NCI-H1417 treated with DMSO at 0.1 percent for 48 hours (cell line): Measurements from ENCODE around the gene SDHA.
"Not testable (repeated sequence)": the region's sequence is repeated elsewhere in the genome, so short reads cannot be mapped to it uniquely, and the experiment has no call there.

Experiments used
- DNase-seq: peaks from one replicate; lab custom pipeline; 2025; lab: John Stamatoyannopoulos, UW

SDHA gene

DNA sequence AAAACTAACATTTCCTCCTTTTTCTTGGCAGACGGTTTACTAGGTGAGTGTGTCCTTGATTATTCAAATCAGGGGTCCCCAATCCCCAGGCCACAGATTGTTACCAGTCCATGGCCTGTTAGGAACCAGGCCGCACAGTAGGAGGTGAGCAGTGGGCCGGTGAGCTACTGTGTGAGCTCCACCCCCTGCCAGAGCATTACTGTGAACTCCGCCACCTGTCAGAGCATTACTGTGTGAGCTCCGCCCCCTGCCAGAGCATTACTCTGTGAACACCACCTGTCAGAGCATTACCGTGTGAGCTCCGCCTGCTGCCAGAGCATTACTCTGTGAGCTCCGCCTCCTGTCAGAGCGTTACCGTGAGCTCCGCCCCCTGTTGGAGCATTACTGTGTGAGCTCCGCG lies 39.0 kb downstream of the SDHA start:
- no peak for DNase-seq

DNA sequence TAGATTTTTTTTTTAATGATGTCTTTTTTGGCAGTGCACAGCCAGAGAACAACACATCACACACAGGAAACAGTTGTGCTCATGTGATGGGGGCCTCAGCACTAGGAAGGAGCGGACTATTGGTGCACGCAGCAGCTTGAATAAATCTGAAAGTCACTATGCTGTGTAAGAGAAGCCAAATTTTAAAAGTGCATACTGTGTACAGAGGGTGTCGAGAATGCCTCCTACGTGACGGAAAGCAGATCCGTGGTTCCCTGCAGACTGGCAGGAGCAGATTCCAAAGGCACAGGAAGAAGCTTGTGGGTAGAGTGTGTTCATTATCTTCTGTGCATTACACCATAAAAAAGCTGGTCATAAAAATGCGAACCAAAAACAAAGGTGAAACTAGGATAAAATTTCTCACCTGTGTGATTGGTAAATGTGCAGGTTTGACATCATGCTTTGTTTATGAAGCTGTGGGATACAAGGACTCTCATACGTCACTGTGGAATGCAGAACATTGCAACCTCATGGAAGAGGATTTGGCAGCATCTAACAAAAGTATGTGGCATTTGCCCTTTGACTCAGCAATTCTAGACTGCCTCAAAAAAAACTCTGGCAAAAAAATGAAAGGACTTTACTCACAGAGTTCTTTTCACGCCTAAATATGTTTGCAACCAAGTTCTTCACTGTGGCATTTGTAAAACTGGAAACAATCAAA lies 45.3 kb downstream of the SDHA start:
- not testable (repeated sequence) for DNase-seq

DNA sequence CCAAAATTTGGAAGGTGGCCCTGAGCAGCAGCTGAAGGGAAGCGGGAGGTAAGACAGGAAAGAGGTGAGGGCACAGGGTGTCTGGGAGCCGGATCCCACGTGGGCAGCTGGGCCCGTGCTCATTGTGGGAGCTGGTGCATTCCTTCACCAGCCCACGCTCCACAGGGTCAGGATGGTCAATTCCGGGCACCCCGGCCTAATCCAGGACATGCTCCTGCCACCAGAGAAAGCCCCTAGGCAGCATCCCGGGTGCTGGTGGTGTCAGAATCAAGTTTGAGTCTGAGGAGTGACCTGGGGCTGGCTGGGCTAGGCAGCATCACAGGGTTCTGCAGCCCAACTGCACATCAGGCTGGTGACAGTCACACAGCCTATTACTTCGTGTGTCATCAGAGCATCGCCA lies 46.2 kb downstream of the SDHA start:
- no peak for DNase-seq

DNA sequence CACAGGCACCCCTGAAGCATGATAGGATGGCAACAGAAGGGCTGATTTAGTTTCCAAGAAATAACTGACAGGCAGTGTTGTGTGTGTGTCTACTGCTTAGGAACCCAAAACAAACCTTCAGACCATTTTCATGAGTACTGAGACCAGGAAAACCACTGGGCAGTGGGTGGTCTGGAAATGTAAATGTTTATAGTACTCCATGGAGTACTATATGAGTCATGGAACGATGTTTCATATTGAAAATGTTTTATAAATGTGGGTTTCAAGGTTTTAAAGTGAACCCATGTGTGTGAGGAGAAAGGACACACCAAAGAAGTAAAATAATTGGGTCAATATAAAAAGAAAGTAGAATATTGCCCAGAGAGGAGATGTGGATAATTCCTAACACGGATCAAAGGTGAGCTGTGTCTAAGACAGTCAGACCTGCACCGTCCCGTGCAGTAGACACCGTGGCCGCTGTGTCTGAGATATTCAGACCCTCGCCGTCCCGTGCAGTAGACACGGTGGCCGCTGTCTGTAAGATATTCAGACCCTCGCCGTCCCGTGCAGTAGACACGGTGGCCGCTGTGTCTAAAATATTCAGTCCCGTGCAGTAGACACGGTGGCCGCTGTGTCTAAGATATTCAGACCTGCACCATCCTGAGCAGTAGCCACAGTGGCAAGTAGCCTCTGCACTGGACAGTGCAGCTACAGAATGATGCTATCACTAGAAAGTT lies 48.3 kb downstream of the SDHA start:
- DNase-seq: not testable (repeated sequence)

DNA sequence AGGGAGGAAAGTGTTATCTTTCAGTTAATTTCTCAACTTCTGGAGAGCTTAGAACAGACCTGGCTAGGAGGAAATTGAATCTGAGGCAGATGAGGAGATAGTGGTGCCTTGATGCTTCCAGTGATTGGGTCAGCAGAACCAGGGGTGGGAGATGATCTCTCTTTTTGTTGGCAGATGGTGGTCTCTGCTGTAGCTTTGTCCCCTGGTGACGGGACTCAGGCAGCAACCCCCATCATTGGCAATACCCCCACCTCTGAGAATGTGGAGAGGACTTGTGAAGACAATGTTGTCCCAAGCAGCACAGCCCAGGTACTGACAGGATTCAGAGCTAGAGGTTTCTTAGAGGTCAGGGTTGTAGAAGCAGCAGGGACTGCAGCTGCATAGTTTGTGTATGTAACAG lies 49.6 kb downstream of the SDHA start:
- no peak for DNase-seq

DNA sequence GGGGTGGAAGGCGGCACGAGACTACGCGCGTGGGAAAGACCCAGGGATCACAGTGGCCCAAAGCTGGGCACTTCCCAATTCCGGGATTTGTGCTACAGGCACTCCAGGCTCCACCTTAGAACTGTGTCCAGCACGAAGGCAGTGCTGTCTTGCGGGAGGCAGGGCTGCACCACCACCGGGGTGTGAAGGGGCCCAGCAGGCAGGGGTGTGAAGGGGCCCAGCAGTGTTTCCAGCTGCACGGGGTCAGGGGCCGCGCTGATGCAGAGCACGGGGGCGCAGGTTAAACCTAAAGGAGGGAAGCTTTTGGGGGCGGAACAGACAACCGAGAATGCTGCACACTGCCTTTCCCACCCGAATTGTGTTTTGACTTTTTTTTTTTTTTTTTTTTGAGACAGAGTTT lies 52.2 kb downstream of the SDHA start:
- DNase-seq: no peak

DNA sequence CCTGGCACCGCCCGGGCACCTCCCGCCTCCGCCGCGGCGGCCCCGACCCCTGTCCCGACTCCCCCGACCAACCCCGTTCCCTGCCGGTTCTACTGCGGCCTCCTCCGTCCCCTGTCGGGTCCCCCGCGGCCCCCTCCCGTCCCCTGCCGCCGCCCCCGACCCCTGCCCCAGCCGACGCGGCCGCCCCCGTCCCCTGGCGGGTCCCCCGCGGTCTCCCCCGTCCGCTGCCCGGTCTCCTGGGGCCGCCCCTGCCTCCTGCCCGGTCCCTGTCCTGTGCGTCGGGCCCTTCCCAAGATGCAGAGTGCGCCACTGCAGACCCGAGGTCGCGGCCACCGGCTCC lies 53.7 kb downstream of the SDHA start:
- not testable (repeated sequence) for DNase-seq

DNA sequence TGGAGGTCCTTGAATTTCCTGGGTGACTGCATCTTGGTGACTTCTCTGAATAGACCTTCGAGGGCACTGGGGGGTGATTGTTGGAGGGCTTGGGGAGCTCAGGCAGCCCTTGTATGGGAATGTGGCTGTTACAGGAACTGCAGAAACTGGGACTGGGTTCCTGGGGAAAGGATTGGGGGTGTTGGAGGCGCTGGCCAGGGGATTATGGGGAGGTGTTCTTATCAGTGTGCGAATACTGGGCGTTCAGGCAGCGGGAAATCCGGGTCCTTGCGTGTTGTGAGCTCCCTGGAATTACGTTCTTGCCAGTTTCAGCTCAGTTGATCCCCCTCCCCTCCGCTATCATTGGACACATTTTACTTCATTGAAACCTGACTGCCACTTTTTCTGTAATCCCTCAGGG lies 55.0 kb downstream of the SDHA start:
- DNase-seq: not testable (repeated sequence)

DNA sequence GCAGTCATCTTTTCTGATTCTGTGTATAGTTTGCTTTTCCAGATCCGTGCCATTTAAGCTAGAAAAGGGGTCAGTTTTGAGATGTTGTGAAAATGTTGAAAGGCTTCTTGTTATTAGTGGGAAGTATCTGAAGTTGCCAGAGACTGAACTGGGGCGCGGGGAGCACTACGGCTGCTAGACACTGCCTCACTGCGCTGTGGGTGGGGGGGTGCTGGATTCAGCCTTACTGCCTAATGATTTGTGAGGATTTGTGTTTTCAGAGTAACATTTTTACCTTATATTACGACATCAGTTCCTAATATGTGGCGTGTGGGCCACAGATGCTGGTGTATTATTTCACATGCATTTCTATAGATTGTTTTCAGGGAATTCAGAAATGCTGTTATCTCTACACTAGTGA lies 55.4 kb downstream of the SDHA start:
- DNase-seq: not testable (repeated sequence)

DNA sequence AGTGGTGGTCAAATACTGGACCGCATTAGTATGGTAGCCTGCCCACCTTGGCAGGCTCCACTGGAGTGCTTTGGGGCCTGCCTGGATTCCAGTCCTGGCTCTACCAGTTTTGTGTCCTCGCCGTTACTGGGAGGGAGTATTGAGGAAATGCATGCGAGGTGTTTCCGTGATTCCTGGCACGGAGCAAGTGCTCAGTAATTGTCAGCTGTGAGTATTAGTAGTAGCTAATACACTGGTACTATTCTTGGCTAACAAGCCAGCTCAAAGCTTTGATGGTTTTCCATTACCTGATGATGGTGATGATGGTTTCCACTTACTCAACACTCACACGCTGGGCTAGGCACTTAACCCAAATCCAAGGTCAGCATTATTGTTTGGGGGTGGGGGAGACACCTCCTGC lies 56.2 kb downstream of the SDHA start:
- not testable (repeated sequence) for DNase-seq

DNA sequence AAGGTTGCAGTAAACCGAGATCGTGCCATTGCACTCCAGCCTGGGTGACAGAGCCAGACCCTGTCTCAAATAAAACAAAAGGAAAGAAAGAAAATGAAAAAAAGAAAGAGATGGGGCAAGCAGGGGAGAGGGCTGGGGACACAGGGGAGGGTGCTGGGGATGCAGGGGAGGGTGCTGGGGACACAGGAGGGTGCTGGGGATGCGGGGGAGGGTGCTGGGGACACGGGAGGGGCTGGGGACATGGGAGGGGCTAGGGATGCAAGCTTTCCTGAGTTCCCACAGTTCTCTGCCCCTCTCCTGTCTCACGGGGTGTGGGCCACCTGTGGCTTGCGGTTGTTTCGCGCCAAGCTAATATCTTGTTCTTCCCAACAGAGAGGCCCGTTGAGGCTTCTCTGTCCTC lies 60.5 kb downstream of the SDHA start:
- DNase-seq: no peak

DNA sequence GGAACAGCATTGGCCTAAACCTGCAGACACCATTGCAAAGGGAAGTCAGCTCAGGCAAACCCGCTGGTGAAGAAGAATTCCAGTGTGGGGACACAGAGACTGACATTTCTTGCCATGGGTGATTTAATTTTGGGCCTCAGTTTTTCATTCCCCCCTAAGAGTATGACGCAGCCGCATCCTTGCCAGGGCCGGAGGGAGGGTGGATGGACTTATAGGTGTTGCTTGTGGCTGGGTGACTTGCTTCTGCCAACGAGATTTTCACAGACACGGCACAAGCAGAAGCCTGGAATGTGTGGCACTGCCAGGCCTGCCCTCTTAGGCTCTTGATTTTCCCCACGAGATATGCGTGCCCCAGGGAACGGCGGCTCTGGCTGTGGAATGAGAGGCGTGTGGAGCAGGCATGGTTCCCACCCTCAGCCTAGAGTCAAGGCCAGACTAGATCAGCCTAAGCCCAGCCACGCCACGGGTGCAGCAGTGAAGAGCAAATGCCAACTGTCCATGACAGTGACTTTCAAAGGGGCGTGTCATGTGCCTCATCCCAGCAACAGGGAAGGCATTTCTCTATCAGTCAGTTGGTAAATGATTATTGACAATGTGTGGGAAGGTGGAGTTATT lies 61.0 kb downstream of the SDHA start:
- not testable (repeated sequence) for DNase-seq

DNA sequence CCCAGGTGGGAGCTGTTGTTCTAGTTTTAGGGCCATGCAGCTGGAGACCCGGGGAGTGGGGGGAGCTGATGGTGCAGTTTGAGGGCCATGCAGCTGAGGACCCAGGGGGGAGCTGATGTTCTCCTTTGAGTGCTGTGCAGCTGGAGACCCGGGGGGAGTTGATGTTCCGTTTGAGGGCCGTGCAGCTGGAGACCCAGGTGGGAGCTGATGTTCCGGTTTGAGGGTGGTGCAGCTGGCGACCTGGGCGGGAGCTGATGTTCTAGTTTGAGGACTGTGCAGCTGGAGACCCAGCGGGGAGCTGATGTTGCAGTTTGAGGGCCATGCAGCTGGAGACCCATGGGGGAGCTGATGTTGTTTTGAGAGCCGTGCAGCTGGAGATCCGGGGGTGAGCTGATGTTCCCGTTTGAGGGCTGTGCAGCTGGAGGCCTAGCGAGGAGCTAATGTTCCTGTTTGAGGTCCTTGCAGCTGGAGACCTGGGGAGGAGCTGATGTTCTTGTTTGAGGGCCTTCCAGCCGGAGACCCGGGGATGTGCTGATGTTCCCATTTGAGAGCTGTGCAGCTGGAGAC lies 68.0 kb downstream of the SDHA start:
- no peak for DNase-seq

DNA sequence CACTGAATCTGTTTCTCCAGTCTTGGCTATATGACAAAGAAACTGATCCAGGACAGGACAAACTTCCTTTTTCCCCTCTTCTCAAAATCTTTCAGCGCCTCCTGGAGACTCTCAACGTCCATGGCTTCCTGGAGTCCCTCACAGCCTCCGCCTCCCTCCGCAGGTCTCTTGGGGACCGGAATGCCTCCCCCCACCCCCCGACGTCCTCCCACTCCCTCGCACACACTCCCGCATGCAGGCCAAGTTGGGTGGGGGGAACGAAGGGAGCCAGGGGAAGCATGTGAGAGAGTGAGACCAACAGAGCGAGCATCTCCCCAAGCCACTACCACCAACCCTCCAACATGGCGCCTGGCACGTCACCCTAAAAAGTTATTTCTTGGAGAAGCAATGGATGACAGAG lies 72.1 kb downstream of the SDHA start:
- not testable (repeated sequence) for DNase-seq

DNA sequence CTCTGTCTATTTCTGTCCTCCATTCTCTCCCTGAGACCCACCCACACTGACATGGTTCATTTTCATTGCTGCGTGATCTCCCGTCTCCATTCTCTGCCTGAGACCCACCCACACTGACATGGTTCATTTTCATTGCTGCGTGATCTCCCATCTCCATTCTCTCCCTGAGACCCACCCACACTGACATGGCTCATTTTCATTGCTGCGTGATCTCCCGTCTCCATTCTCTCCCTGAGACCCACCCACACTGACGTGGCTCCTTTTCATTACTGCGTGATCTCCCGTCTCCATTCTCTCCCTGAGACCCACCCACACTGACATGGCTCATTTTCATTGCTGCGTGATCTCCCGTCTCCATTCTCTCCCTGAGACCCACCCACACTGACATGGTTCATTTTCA lies 73.2 kb downstream of the SDHA start:
- not testable (repeated sequence) for DNase-seq

DNA sequence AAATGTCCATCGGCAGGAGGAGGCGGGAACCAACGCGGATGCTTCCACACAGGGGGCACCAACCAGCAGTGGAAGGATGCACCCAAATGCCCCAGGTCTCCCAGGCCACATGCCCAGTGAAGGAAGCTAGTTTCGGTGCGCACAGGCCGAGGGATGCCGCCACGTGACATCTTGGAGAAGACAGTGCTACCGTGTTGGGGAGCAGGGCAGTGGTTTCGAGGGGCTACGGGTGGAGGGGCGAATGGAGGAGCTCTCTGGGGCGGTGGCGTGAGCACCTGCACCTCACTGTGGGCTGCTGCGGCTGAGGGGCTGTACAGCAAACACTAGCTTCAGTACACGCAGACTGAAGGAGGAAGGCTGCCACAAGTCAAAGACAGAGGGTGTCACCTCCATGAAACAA lies 76.7 kb downstream of the SDHA start:
- DNase-seq: not testable (repeated sequence)

DNA sequence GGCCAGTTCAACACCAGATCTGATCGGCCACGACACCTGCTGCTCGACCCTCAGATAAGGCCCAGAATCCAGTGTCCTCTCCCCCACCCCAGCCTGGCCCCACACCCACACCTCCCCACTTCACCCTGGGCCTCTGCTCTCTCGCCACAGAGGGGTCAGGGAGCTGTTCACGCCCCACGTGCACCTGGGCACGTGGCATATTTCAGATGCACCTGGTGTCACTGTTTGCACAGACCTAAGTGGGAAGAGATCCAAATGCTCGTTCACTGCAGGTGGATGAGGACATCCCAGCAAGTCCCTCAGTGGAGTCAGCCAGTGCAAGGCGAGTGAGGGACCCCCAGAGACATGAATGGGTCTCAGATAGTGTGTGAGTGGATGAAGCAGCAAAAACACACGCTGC lies 78.1 kb downstream of the SDHA start:
- not testable (repeated sequence) for DNase-seq

DNA sequence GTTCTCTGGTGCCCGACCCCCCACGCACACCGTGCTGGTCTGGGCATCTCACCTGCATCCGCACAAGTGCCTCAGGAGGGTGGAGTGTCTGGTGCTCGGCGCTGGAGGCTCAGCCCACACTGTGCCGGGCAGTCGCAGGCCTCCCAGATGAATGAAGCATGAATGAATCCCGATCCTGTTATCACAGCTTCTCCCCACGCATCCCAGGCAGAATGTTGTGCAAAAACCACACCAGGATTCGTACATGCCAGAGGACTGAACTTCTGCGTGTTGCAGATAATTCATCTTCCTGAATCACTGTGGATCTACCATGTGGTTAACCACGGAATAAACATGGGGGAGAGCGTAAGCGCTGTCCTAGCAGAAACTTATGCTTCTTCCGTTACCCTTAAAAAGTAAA lies 78.8 kb downstream of the SDHA start:
- DNase-seq: not testable (repeated sequence)

DNA sequence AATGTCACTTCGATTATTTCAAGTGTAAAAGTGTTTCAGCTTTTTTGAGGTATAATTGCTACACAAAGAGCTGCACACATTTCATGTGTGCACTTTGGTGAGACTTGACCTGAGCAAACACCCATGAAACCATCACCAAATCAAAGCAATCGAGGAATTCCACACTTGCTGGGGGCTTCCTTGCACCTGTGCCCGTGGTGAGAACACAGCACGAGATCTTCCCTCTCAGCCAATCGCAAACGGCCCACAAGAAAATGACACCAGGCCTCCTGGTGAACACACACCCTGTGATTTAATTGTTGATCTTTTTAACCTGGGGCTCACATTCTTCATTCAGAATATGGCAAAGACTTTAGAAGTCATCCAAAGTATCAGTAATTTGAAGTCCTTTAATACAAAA lies 79.3 kb downstream of the SDHA start:
- not testable (repeated sequence) for DNase-seq

DNA sequence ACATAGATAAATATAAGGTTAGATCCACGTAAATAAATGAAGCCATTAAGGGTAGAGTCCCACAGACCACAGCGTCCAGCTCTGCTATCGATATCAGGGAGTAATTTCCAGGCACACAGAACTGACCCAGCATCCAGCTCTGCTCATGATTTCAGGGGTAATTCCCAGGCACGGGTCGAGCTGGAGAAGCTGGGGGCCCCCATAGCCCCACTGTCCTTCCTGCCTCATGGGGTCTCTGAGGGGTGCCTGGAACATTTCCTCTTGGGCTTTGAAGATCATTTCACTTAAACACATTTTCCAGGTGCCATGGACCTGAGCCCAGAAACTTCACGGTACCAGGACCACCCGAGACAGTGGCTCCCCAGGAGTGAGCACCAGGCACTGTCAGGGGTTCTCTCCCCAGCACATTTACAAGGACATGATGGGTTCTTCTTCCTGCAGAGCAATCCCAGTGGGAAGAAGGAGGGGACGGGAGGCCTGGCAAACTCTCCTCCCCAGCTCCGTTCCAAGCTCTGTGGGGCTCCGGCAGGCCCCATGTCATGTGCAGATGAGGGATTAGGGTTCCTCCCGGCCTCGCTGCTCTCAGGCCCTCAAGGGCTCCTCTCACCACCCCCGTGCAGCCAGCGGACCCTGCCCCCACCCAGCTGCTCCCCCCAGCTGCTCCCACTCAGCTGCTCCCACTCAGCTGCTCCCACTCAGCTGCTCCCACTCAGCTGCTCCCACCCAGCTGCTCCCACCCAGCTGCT lies 80.0 kb downstream of the SDHA start:
- DNase-seq: not testable (repeated sequence)

DNA sequence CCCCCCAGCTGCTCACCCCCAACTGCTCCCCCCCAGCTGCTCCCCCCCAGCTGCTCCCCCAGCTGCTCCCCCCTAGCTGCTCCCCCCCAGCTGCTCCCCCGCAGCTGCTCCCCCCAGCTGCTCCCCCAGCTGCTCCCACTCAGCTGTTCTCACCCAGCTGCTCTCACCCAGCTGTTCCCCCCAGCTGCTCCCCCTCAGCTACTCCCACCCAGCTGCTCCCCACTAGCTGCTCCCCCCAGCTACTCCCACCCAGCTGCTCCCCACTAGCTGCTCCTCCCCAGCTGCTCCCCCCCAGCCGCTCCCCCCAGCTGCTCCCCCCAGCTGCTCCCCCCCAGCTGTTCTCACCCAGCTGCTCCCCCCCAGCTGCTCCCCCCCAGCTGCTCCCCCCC lies 80.6 kb downstream of the SDHA start:
- DNase-seq: no peak

DNA sequence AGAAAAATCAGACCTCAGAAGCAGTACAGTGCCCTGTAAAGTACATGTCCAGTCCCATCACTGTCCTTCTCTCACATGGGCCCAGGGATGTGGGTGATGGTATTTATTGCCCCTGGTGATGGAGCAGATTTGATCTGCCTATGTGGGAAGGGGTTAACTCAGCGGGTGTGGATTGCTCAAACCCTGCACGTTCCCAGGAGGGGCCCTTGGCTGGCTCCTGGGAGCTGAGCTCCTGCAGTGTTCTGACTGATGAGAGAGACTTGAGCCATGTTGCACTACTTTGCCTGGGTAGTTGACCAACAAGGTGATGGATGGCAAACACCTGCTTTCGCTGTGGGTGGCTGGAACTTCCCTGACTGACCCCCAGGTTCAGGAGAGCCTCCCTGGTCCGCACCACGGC lies 81.8 kb downstream of the SDHA start:
- DNase-seq: not testable (repeated sequence)
